ENCODE data around the gene MORN1. TPM values are rescaled to one million over a fixed set of nuclear protein-coding genes. Genes with fewer than 3 reads are reported as not detected.

The MORN1 gene
- polyA plus RNA-seq, 1 of the 3 experiments (the other 2 are of a cell fraction), result 16.3 TPM

DNA sequence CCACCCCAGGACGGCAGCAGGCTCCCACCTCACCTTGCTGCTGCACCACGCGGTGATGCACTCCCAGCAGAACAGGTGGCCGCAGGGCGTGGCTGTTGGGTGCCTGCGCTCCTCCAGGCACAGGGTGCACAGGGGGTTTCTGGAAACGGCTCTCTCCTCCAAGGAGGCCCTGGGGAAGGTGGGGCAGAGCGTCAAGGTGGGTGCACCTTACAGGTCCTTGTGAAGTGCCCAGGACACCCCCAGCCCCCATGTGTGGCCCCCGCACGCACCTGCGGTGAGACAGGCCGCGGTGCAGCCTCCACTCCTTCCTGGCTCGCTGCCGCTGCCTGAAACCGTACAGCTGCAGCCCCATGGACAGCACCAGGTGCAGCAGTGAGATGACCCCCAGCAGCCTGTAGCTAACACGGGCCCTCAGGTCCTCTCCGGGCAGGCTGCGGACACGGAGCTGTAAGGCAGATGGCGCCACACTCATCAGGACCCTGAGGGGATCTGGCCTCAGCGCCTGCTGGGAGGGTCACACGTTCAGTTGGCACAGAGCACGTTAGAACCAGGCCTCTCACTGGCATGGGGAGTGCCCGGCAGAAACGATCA, 15.2 kb upstream of the MORN1 start:
- no peaks in the 10 kb centered on the region for H3K9me2 ChIP-seq
- no peak overlapping the region for H3K4me2 ChIP-seq
- no peak overlapping the region for H2AFZ ChIP-seq (ENCODE audit: low read depth)
- CTCF ChIA-PET, result interaction anchor here (0.6 to 2.0 kb wide), 2 partner anchors 24 to 216 kb away, joined by 3 to 12 read pairs; no protein-coding TSS in a partner anchor
- H3K9me3 ChIP-seq, result no peaks in the 10 kb centered on the region
- no peak overlapping the region; a peak in 1 of 4 replicates for H3K27ac ChIP-seq (ENCODE audit: low read depth in 2 of 2, low read length in 1 of 2)
- H3K4me1 ChIP-seq (ENCODE audit: control insufficient read depth in 1 of 2, insufficient read depth in 2 of 2, low read depth in 1 of 2, low read length in 1 of 2), result peaks cover 0 to 5% of the 10 kb centered on the region in 2 experiments; a peak in 1 of 4 replicates
- H4K20me1 ChIP-seq (ENCODE audit: insufficient read depth), result 0 out of 2 replicates have a peak, but pooled peaks cover 4% of the 10 kb centered on the region
- peaks cover 15% of the 10 kb centered on the region for H3K79me2 ChIP-seq (ENCODE audit: insufficient read depth)
- POLR2A ChIA-PET, result no interaction called here
- TF ChIP-seq MEF2A (IDR thresholded peaks at IDR 0.05; ENCODE audit: borderline replicate concordance, low read depth), result no peak
- no peak for TF ChIP-seq RCOR1 (IDR thresholded peaks at IDR 0.05; ENCODE audit: low read length)
- TF ChIP-seq ELF1 (IDR thresholded peaks at IDR 0.05), result no peak
- TF ChIP-seq, protein P1, sequence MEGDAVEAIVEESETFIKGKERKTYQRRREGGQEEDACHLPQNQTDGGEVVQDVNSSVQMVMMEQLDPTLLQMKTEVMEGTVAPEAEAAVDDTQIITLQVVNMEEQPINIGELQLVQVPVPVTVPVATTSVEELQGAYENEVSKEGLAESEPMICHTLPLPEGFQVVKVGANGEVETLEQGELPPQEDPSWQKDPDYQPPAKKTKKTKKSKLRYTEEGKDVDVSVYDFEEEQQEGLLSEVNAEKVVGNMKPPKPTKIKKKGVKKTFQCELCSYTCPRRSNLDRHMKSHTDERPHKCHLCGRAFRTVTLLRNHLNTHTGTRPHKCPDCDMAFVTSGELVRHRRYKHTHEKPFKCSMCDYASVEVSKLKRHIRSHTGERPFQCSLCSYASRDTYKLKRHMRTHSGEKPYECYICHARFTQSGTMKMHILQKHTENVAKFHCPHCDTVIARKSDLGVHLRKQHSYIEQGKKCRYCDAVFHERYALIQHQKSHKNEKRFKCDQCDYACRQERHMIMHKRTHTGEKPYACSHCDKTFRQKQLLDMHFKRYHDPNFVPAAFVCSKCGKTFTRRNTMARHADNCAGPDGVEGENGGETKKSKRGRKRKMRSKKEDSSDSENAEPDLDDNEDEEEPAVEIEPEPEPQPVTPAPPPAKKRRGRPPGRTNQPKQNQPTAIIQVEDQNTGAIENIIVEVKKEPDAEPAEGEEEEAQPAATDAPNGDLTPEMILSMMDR (IDR thresholded peaks at IDR 0.05), result 0 out of 2 replicates have a peak, but pooled peaks have one; percentile 10
- no peak for TF ChIP-seq SMC3 (IDR thresholded peaks at IDR 0.05; ENCODE audit: low read depth, low read length)
- TF ChIP-seq, protein P2, sequence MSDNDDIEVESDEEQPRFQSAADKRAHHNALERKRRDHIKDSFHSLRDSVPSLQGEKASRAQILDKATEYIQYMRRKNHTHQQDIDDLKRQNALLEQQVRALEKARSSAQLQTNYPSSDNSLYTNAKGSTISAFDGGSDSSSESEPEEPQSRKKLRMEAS (IDR thresholded peaks at IDR 0.05; ENCODE audit: low read depth), result no peak
- no peak for TF ChIP-seq TEAD4 (IDR thresholded peaks at IDR 0.05; ENCODE audit: borderline replicate concordance, insufficient read depth)
- H3F3A ChIP-seq (replicated peaks; ENCODE audit: insufficient read depth), result peaks cover 8% of the 10 kb centered on the region
- 80% methylated on average over 1 of the region's 26 CpGs for WGBS (ENCODE audit: low lambda C conversion rate)
- peaks cover 7 to 71% of the 10 kb centered on the region in 2 experiments for H3K36me3 ChIP-seq (replicated peaks in 1 of 2; ENCODE audit: control insufficient read depth in 1 of 2, insufficient read depth in 2 of 2, low read length in 1 of 2)
- H3K9ac ChIP-seq, result no peak overlapping the region
- H3K4me3 ChIP-seq (ENCODE audit: low read depth in 2 of 2, low read length in 1 of 2), result no peak overlapping the region
- DNase-seq, result no peak
- H3K27me3 ChIP-seq (ENCODE audit: insufficient read depth), result no peaks in the 10 kb centered on the region

DNA sequence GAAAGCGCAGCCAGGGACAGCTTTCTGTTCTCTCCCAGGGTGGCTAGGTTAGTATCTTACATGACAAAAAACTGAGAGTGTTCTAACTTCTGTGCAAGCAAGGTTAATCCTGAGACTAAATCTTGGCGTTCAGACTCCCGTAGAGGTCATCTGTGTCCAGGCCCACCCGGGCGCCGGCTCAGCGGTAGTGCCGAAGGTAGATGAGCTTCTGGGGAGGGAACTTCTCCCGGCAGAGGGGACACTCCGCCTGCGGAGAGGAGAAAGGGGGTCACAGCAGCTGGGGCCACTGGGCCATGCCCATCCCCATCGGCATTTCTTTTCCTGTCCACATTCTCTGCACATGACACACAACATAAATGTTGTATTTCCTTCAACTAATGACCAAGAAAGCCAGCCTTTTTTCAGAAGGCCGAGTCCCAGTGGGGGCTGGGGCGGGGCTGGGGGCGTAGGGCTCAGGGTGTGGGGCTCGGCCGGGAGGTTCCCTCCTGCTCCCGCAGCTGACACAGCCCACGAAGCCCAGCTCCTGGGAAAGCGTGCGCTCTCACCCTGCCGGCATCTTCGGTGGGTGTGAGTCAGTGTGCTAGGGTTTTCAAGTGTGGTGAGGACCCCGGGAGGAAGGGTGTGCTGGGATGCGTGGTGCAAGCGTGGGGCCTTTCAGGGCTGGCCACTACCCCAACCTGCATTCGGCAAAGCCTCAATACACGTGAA, 14.4 kb upstream of the MORN1 start:
- Histone ChIP-seq H3K4me1 (ENCODE audit: control insufficient read depth in 1 of 2, insufficient read depth in 2 of 2, low read depth in 1 of 2, low read length in 1 of 2) (peaks cover 0 to 3% of the 10 kb centered on the region in 2 experiments; a peak in 1 of 4 replicates), H3K9me2 (no peaks in the 10 kb centered on the region), H3K36me3 (replicated peaks in 1 of 2; ENCODE audit: control insufficient read depth in 1 of 2, insufficient read depth in 2 of 2, low read length in 1 of 2) (peaks cover 8 to 76% of the 10 kb centered on the region in 2 experiments), H2AFZ (ENCODE audit: low read depth) (no peak overlapping the region), H3K27ac (ENCODE audit: low read depth in 2 of 2, low read length in 1 of 2) (peak overlapping the region in 1 of 2 experiments; percentile 38; a peak in 2 of 4 replicates), H4K20me1 (ENCODE audit: insufficient read depth) (0 out of 2 replicates have a peak, but pooled peaks cover 6% of the 10 kb centered on the region), H3K4me3 (ENCODE audit: low read depth in 2 of 2, low read length in 1 of 2) (no peak overlapping the region), H3K79me2 (ENCODE audit: insufficient read depth) (peaks cover 7% of the 10 kb centered on the region; the same call in 1 of the 2 replicates), H3K4me2 (no peak overlapping the region), H3K27me3 (ENCODE audit: insufficient read depth) (no peaks in the 10 kb centered on the region), H3F3A (replicated peaks; ENCODE audit: insufficient read depth) (peaks cover 9% of the 10 kb centered on the region), H3K9ac (no peak overlapping the region), H3K9me3 (no peaks in the 10 kb centered on the region)
- ChIA-PET POLR2A (no interaction called here), CTCF (no interaction called here)
- WGBS (ENCODE audit: low lambda C conversion rate), result 85% methylated on average over 20 of the region's 28 CpGs
- no peak for DNase-seq
- TF ChIP-seq, protein P3, sequence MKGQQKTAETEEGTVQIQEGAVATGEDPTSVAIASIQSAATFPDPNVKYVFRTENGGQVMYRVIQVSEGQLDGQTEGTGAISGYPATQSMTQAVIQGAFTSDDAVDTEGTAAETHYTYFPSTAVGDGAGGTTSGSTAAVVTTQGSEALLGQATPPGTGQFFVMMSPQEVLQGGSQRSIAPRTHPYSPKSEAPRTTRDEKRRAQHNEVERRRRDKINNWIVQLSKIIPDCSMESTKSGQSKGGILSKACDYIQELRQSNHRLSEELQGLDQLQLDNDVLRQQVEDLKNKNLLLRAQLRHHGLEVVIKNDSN (IDR thresholded peaks at IDR 0.05; ENCODE audit: borderline replicate concordance, low read depth), result no peak
- TF ChIP-seq EP300 (IDR thresholded peaks at IDR 0.05; ENCODE audit: borderline replicate concordance in 1 of 2, low read depth in 1 of 2, low read length in 1 of 2), result no peak
- TF ChIP-seq TAF1 (IDR thresholded peaks at IDR 0.05; ENCODE audit: borderline replicate concordance, low read depth, low read length), result no peak
- TF ChIP-seq RXRA (IDR thresholded peaks at IDR 0.05; ENCODE audit: borderline replicate concordance, low read depth), result no peak
- no peak for TF ChIP-seq RFX5 (IDR thresholded peaks at IDR 0.05; ENCODE audit: low read length)
- TF ChIP-seq GATA2 (CRISPR knock-in tag; IDR thresholded peaks at IDR 0.05), result no peak
- TF ChIP-seq, protein P4, sequence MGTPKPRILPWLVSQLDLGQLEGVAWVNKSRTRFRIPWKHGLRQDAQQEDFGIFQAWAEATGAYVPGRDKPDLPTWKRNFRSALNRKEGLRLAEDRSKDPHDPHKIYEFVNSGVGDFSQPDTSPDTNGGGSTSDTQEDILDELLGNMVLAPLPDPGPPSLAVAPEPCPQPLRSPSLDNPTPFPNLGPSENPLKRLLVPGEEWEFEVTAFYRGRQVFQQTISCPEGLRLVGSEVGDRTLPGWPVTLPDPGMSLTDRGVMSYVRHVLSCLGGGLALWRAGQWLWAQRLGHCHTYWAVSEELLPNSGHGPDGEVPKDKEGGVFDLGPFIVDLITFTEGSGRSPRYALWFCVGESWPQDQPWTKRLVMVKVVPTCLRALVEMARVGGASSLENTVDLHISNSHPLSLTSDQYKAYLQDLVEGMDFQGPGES (IDR thresholded peaks at IDR 0.05; ENCODE audit: low read depth, low read length), result no peak
- TF ChIP-seq, protein P5, sequence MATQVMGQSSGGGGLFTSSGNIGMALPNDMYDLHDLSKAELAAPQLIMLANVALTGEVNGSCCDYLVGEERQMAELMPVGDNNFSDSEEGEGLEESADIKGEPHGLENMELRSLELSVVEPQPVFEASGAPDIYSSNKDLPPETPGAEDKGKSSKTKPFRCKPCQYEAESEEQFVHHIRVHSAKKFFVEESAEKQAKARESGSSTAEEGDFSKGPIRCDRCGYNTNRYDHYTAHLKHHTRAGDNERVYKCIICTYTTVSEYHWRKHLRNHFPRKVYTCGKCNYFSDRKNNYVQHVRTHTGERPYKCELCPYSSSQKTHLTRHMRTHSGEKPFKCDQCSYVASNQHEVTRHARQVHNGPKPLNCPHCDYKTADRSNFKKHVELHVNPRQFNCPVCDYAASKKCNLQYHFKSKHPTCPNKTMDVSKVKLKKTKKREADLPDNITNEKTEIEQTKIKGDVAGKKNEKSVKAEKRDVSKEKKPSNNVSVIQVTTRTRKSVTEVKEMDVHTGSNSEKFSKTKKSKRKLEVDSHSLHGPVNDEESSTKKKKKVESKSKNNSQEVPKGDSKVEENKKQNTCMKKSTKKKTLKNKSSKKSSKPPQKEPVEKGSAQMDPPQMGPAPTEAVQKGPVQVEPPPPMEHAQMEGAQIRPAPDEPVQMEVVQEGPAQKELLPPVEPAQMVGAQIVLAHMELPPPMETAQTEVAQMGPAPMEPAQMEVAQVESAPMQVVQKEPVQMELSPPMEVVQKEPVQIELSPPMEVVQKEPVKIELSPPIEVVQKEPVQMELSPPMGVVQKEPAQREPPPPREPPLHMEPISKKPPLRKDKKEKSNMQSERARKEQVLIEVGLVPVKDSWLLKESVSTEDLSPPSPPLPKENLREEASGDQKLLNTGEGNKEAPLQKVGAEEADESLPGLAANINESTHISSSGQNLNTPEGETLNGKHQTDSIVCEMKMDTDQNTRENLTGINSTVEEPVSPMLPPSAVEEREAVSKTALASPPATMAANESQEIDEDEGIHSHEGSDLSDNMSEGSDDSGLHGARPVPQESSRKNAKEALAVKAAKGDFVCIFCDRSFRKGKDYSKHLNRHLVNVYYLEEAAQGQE (IDR thresholded peaks at IDR 0.05; ENCODE audit: low read depth, low read length), result no peak
- TF ChIP-seq, protein P2 (IDR thresholded peaks at IDR 0.05; ENCODE audit: low read depth), result no peak
- no peak for TF ChIP-seq YY1 (IDR thresholded peaks at IDR 0.05; ENCODE audit: low read depth)
- no peak for TF ChIP-seq MXI1 (IDR thresholded peaks at IDR 0.05; ENCODE audit: low read depth, low read length)

Measured in SK-N-SH (cell line).